ENCODE data around the gene SERPINI1. TPM values are rescaled to one million over a fixed set of nuclear protein-coding genes. Genes with fewer than 3 reads are reported as not detected.

Gene SERPINI1
- total RNA-seq, 2 experiments from 2014 or later = 0.83 to 1.0 TPM

- Mint-ChIP-seq H3K9me3 (no peaks in the 10 kb centered on the region), H3K27ac (no peak overlapping the region), H3K4me1 (ENCODE audit: low read depth) (peaks cover 13% of the 10 kb centered on the region), H3K27me3 (no peaks in the 10 kb centered on the region), H3K4me3 (no peak overlapping the region), H3K36me3 (ENCODE audit: low read depth) (peaks cover 24% of the 10 kb centered on the region)
- TF ChIP-seq CTCF (IDR thresholded peaks at IDR 0.05) = no peak
- intact Hi-C loops (cut with micrococcal nuclease) = no loop called here
- CTCF ChIA-PET = interaction anchor here (1.5 to 3.6 kb wide), 2 partner anchors 17 to 321 kb away, joined by 3 to 16 read pairs; partner anchors contain the start of gene ZBBX
- DNase-seq = no peak
- POLR2A ChIA-PET = interaction anchor here (0.7 kb wide), 1 partner anchor 57 kb away, joined by 4 read pairs; no protein-coding TSS in a partner anchor
- ATAC-seq = no peak
Observed at GRCh38 chr3:167700926-167701325, 34.6 kb upstream of the SERPINI1 start.

GRCh38 chr3:167705840-167706239 is 29.7 kb upstream of the SERPINI1 start:
- Mint-ChIP-seq H3K4me1 (ENCODE audit: low read depth) (peaks cover 21% of the 10 kb centered on the region), H3K4me3 (no peak overlapping the region), H3K27ac (no peak overlapping the region), H3K27me3 (no peaks in the 10 kb centered on the region), H3K36me3 (ENCODE audit: low read depth) (peaks cover 42% of the 10 kb centered on the region), H3K9me3 (no peaks in the 10 kb centered on the region)
- DNase-seq (no peak), ATAC-seq (no peak)
- ChIA-PET CTCF (interaction anchor here (1.4 to 1.5 kb wide), 2 partner anchors 21 to 35 kb away, joined by 3 read pairs; no protein-coding TSS in a partner anchor), POLR2A (no interaction called here)
- no peak for TF ChIP-seq CTCF (IDR thresholded peaks at IDR 0.05)
- intact Hi-C loops (cut with micrococcal nuclease) = no loop called here

- DNase-seq = no peak
- no peak for ATAC-seq
- Mint-ChIP-seq H3K36me3 (ENCODE audit: low read depth) (peaks cover 55% of the 10 kb centered on the region), H3K4me1 (ENCODE audit: low read depth) (peaks cover 51% of the 10 kb centered on the region), H3K4me3 (no peak overlapping the region), H3K9me3 (no peaks in the 10 kb centered on the region), H3K27me3 (no peaks in the 10 kb centered on the region), H3K27ac (no peak overlapping the region)
- intact Hi-C loops (cut with micrococcal nuclease) = no loop called here
- ChIA-PET CTCF (interaction anchor here (0.8 to 1.0 kb wide), 3 partner anchors 16 to 26 kb away, joined by 3 read pairs; no protein-coding TSS in a partner anchor), POLR2A (interaction anchor here (0.8 kb wide), 1 partner anchor 11 kb away, joined by 3 read pairs; no protein-coding TSS in a partner anchor)
- no peak for TF ChIP-seq CTCF (IDR thresholded peaks at IDR 0.05)
Observed at GRCh38 chr3:167709690-167710089, 25.8 kb upstream of the SERPINI1 start.

DNA sequence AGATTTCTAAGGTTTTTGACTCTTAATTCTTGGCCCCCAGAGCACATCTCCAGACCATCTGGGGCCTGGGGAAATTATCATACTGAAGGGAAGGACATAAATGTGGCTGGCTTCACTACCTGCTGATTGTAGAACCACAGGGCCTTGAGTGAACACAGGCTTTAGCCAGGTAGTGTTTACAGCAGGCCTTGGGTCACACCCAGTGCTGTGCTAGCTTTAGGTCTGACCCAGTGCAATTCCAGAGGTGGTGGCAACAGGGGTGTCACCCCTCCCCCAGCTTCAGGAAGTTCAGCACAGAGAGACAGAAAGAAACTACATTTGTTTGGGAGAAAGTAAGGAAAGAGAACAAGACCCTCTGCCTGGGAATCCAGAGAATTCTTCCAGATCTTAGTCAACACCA is 25.0 kb upstream of the SERPINI1 start:
- H3K27me3 Mint-ChIP-seq = no peaks in the 10 kb centered on the region
- ChIA-PET POLR2A (interaction anchor here (0.6 kb wide), 1 partner anchor 307 kb away, joined by 3 read pairs; no protein-coding TSS in a partner anchor), CTCF (interaction anchor here (0.8 to 1.0 kb wide), 3 partner anchors 17 to 27 kb away, joined by 3 read pairs; no protein-coding TSS in a partner anchor)
- H3K9me3 Mint-ChIP-seq = no peaks in the 10 kb centered on the region
- intact Hi-C loops (cut with micrococcal nuclease) = no loop called here
- TF ChIP-seq CTCF (IDR thresholded peaks at IDR 0.05) = no peak
- H3K27ac Mint-ChIP-seq = no peak overlapping the region
- no peak overlapping the region for H3K4me3 Mint-ChIP-seq
- peaks cover 56% of the 10 kb centered on the region for H3K4me1 Mint-ChIP-seq (ENCODE audit: low read depth)
- no peak for ATAC-seq
- H3K36me3 Mint-ChIP-seq (ENCODE audit: low read depth) = peaks cover 63% of the 10 kb centered on the region
- no peak for DNase-seq

GRCh38 chr3:167711439-167711838 is 24.1 kb upstream of the SERPINI1 start:
- Mint-ChIP-seq H3K4me1 (ENCODE audit: low read depth) (peaks cover 57% of the 10 kb centered on the region), H3K27ac (no peak overlapping the region), H3K27me3 (no peaks in the 10 kb centered on the region), H3K9me3 (no peaks in the 10 kb centered on the region), H3K4me3 (no peak overlapping the region), H3K36me3 (ENCODE audit: low read depth) (peaks cover 69% of the 10 kb centered on the region)
- ChIA-PET CTCF (interaction anchor here (0.7 kb wide), 1 partner anchor 12 kb away, joined by 3 read pairs; no protein-coding TSS in a partner anchor), POLR2A (interaction anchor here (0.6 kb wide), 1 partner anchor 308 kb away, joined by 3 read pairs; no protein-coding TSS in a partner anchor)
- intact Hi-C loops (cut with micrococcal nuclease) = no loop called here
- no peak for TF ChIP-seq CTCF (IDR thresholded peaks at IDR 0.05)
- ATAC-seq (no peak), DNase-seq (no peak)

Data from activated CD8-positive, alpha-beta T cell treated with anti-CD3 and anti-CD28 coated beads for 36 hours (primary cell).